Cardiac muscle cell (in vitro differentiated cells and primary cell): ENCODE results near the gene GNG4. TPM values are rescaled to one million over a fixed set of nuclear protein-coding genes. Genes with fewer than 3 reads are reported as not detected.

ENCODE experiments used
- DNase-seq, 2 donors: peaks; one replicate each; pipeline versions ENCODE4 v3.0.0 to v3.0.0-alpha.2; 2010 to 2017; ENCODE audit warnings: low read depth in 1 of 2, low spot score in 1 of 2
- H3K27ac ChIP-seq: fragments of 200-600 bp; sonication (generic); 2 replicates; pipeline ENCODE4 v1.5.1; 2016
- H3K27me3 ChIP-seq: fragments of 200-600 bp; sonication (generic); 2 replicates; pipeline ENCODE4 v1.6.0; 2016; ENCODE audit warnings: control low read depth
- H3K36me3 ChIP-seq: fragments of 200-600 bp; sonication (generic); 2 replicates; pipeline ENCODE4 v1.5.1; 2016; ENCODE audit warnings: control low read depth
- H3K4me1 ChIP-seq: fragments of 200-600 bp; sonication (generic); 2 replicates; pipeline ENCODE4 v1.8.1; 2017; ENCODE audit warnings: low read depth, mild to moderate bottlenecking, mixed run types
- H3K4me3 ChIP-seq: fragments of 200-600 bp; sonication (generic); 2 replicates; pipeline ENCODE4 v1.5.1; 2016; ENCODE audit warnings: mild to moderate bottlenecking
- H3K9me3 ChIP-seq: fragments of 200-600 bp; sonication (generic); 2 replicates; pipeline ENCODE4 v1.5.1; 2017; ENCODE audit warnings: low read depth, mild to moderate bottlenecking, control low read depth
- CTCF ChIP-seq: IDR thresholded peaks from 2 replicates; pipeline ENCODE4 v1.5.1; 2012; ENCODE audit warnings: low read depth, mild to moderate bottlenecking, low read length
- polyA plus RNA-seq: library from polyadenylated mRNA; unstranded; fragments of >200 nt; fragmentation: Nextera tagmentation; extraction: Ambion mirVana; gene quantifications from 2 replicates; pipeline ENCODE4 v1.2.1, GENCODE V29; 2016
- total RNA-seq: library from RNA; depleted of rRNA; stranded (reverse); fragments of >200 nt; gene quantifications from 2 replicates; pipeline ENCODE4 v1.2.3, GENCODE V29; 2016

The GNG4 gene
- total and polyA plus RNA-seq, 2 experiments from 2014 or later = 0.24 TPM; not detected in 1

GRCh38 chr1:235637756-235638534 is 11.6 kb downstream of the GNG4 start:
- no peaks in the 10 kb centered on the region for H3K9me3 ChIP-seq
- DNase-seq = no peak
- H3K27ac ChIP-seq = no peak overlapping the region
- no peaks in the 10 kb centered on the region for H3K36me3 ChIP-seq
- no peaks in the 10 kb centered on the region for H3K27me3 ChIP-seq
- no peak overlapping the region for H3K4me3 ChIP-seq
- TF ChIP-seq CTCF = no peak
- H3K4me1 ChIP-seq = no peaks in the 10 kb centered on the region

- H3K4me3 ChIP-seq = no peak overlapping the region
- H3K27me3 ChIP-seq = no peaks in the 10 kb centered on the region
- no peak for DNase-seq
- no peaks in the 10 kb centered on the region for H3K9me3 ChIP-seq
- TF ChIP-seq CTCF = peak; percentile 3
- H3K27ac ChIP-seq = no peak overlapping the region
- H3K36me3 ChIP-seq = no peaks in the 10 kb centered on the region
- no peaks in the 10 kb centered on the region for H3K4me1 ChIP-seq
Measured at GRCh38 chr1:235635938-235636662, 13.5 kb downstream of the GNG4 start.

GRCh38 chr1:235632506-235633401 is 16.8 kb downstream of the GNG4 start:
- no peak overlapping the region for H3K4me3 ChIP-seq
- peaks cover 5% of the 10 kb centered on the region for H3K4me1 ChIP-seq
- peak in 1 of 2 donors; percentile 71 for DNase-seq
- H3K36me3 ChIP-seq = no peaks in the 10 kb centered on the region
- H3K27ac ChIP-seq = no peak overlapping the region
- TF ChIP-seq CTCF = peak; percentile 4
- no peaks in the 10 kb centered on the region for H3K9me3 ChIP-seq
- H3K27me3 ChIP-seq = no peaks in the 10 kb centered on the region

- no peak overlapping the region for H3K27ac ChIP-seq
- H3K4me3 ChIP-seq = no peak overlapping the region
- DNase-seq = no peak
- no peaks in the 10 kb centered on the region for H3K27me3 ChIP-seq
- H3K36me3 ChIP-seq = no peaks in the 10 kb centered on the region
- H3K4me1 ChIP-seq = peaks cover 5% of the 10 kb centered on the region
- no peaks in the 10 kb centered on the region for H3K9me3 ChIP-seq
- TF ChIP-seq CTCF = no peak
Measured at GRCh38 chr1:235631816-235632215, 17.8 kb downstream of the GNG4 start.

GRCh38 chr1:235628316-235629005 is 21.1 kb downstream of the GNG4 start:
- Histone ChIP-seq H3K27ac (no peak overlapping the region), H3K4me3 (no peak overlapping the region), H3K36me3 (no peaks in the 10 kb centered on the region), H3K4me1 (peaks cover 5% of the 10 kb centered on the region), H3K27me3 (no peaks in the 10 kb centered on the region), H3K9me3 (no peaks in the 10 kb centered on the region)
- TF ChIP-seq CTCF = no peak
- DNase-seq = no peak
